ENCODE results near the gene WFDC1. TPM values are rescaled to one million over a fixed set of nuclear protein-coding genes. Genes with fewer than 3 reads are reported as not detected.
A peak's percentile ranks its signal among the peaks of the same experiment; 100 is the strongest.

Gene WFDC1
- total RNA-seq, 2 donors from 2014 or later = 0.15 TPM; not detected in 1

DNA sequence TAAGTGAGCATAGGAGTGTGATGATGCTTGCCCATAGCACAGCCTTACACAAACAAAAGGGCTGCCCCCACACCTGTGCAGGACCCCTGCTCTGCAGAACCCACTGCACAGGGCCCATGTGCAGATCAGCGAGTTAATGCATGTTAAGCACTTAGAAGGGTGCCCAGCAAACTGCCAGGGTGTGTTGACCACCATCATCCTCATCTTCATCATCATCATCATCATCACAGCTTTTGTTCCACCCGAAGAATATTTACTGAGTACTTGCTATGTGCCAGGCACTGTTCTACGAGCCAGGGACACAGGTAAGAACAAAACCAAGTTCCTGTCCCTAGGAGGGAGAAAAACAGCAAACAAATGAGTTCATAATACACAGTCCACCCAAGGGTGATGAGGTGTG lies 11.9 kb downstream of the WFDC1 start:
- Histone ChIP-seq H3K36me3 (ENCODE audit: control insufficient read depth, insufficient read depth, low read length) (no peaks in the 10 kb centered on the region), H3K4me1 (ENCODE audit: control insufficient read depth, insufficient read depth, low read length) (no peaks in the 10 kb centered on the region), H3K9ac (ENCODE audit: extremely low read depth, low read length, poor library complexity, severe bottlenecking) (no peak overlapping the region), H3K9me3 (ENCODE audit: control insufficient read depth, low read length) (no peaks in the 10 kb centered on the region), H3K27ac (ENCODE audit: low read depth, low read length) (no peak overlapping the region), H3K4me3 (ENCODE audit: low read length) (no peak overlapping the region), H3K27me3 (ENCODE audit: control insufficient read depth, insufficient read depth, low read length, poor library complexity, severe bottlenecking) (no peaks in the 10 kb centered on the region)
- Mint-ChIP-seq H3K9me3 (no peaks in the 10 kb centered on the region), H3K27me3 (ENCODE audit: insufficient read depth) (peaks cover 14% of the 10 kb centered on the region), H3K4me1 (no peaks in the 10 kb centered on the region), H3K27ac (no peak overlapping the region), H3K36me3 (ENCODE audit: low read depth) (no peaks in the 10 kb centered on the region), H3K4me3 (no peak overlapping the region)
- WGBS, 2 experiments (ENCODE audit: insufficient coverage in 1 of 2, insufficient read length in 1 of 2) = 92 to 94% methylated on average over 2 to 3 of the region's 3 CpGs
- TF ChIP-seq CTCF (conservative IDR thresholded peaks at IDR 0.05) = no peak
- DNase-seq = no peak

GRCh38 chr16:84307209-84307954 lies 12.7 kb downstream of the WFDC1 start:
- H3K4me1 Mint-ChIP-seq = no peaks in the 10 kb centered on the region
- Histone ChIP-seq H3K9ac (ENCODE audit: extremely low read depth, low read length, poor library complexity, severe bottlenecking) (no peak overlapping the region), H3K9me3 (ENCODE audit: control insufficient read depth, low read length) (no peaks in the 10 kb centered on the region), H3K27ac (ENCODE audit: low read depth, low read length) (no peak overlapping the region), H3K4me3 (ENCODE audit: low read length) (no peak overlapping the region), H3K36me3 (ENCODE audit: control insufficient read depth, insufficient read depth, low read length) (no peaks in the 10 kb centered on the region), H3K27me3 (ENCODE audit: control insufficient read depth, insufficient read depth, low read length, poor library complexity, severe bottlenecking) (peaks cover 4% of the 10 kb centered on the region), H3K4me1 (ENCODE audit: control insufficient read depth, insufficient read depth, low read length) (no peaks in the 10 kb centered on the region)
- no peak overlapping the region for H3K4me3 Mint-ChIP-seq
- WGBS, 2 experiments (ENCODE audit: insufficient coverage in 1 of 2, insufficient read length in 1 of 2) = 93% methylated on average over 20 to 22 of the region's 22 CpGs
- H3K36me3 Mint-ChIP-seq (ENCODE audit: low read depth) = no peaks in the 10 kb centered on the region
- H3K9me3 Mint-ChIP-seq = no peaks in the 10 kb centered on the region
- H3K27me3 Mint-ChIP-seq (ENCODE audit: insufficient read depth) = peaks cover 12% of the 10 kb centered on the region
- DNase-seq = no peak
- no peak for TF ChIP-seq CTCF (conservative IDR thresholded peaks at IDR 0.05)
- peak overlapping the region; percentile 55 for H3K27ac Mint-ChIP-seq

DNA sequence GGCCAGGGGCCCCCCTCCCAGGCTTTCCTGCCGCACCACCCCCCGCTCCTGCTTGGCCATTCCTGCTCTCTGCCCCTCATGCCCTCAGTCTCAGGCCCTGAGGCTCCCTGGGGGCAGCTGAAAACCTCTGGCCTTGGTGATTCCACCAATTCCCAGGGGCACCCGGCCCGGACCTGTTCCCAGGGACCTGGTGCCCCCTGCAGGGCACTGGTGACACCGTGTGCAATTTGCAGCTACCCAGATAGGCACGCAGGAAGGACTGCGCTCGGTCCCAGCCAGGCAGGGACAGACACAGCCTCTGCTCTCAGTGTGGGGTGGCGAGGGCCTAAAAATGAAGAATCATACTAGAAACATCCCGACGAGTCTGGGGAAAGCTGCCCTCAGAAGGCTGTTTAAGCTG lies 13.4 kb downstream of the WFDC1 start:
- peak; percentile 91 for DNase-seq
- Histone ChIP-seq H3K36me3 (ENCODE audit: control insufficient read depth, insufficient read depth, low read length) (no peaks in the 10 kb centered on the region), H3K4me3 (ENCODE audit: low read length) (no peak overlapping the region), H3K4me1 (ENCODE audit: control insufficient read depth, insufficient read depth, low read length) (no peaks in the 10 kb centered on the region), H3K27ac (ENCODE audit: low read depth, low read length) (no peak overlapping the region), H3K27me3 (ENCODE audit: control insufficient read depth, insufficient read depth, low read length, poor library complexity, severe bottlenecking) (peaks cover 7% of the 10 kb centered on the region), H3K9ac (ENCODE audit: extremely low read depth, low read length, poor library complexity, severe bottlenecking) (no peak overlapping the region), H3K9me3 (ENCODE audit: control insufficient read depth, low read length) (no peaks in the 10 kb centered on the region)
- WGBS, 2 experiments (ENCODE audit: insufficient coverage in 1 of 2, insufficient read length in 1 of 2) = 48 to 66% methylated on average over 6 to 11 of the region's 11 CpGs
- H3K4me1 Mint-ChIP-seq = peaks cover 2% of the 10 kb centered on the region
- no peaks in the 10 kb centered on the region for H3K36me3 Mint-ChIP-seq (ENCODE audit: low read depth)
- no peak overlapping the region for H3K27ac Mint-ChIP-seq
- peaks cover 17% of the 10 kb centered on the region for H3K27me3 Mint-ChIP-seq (ENCODE audit: insufficient read depth)
- no peak overlapping the region for H3K4me3 Mint-ChIP-seq
- H3K9me3 Mint-ChIP-seq = no peaks in the 10 kb centered on the region
- TF ChIP-seq CTCF (conservative IDR thresholded peaks at IDR 0.05) = peak; percentile 86

Data from endodermal cell (in vitro differentiated cells).